Peyer's patch (tissue), 4 donors: ENCODE measurements around the gene ALDH1A2.

ENCODE experiments used
- POLR2A ChIP-seq, 2 donors: fragments of 450-650 bp; IDR thresholded peaks; one replicate each; pipeline ENCODE4 v1.5.1; 2017; ENCODE audit warnings: antibody characterized with exemption in 2 of 2, mild to moderate bottlenecking in 2 of 2, moderate library complexity in 2 of 2
- TF ChIP-seq, protein P1 (sequence below), 6 experiments: fragments of 450-650 bp in 4 of 6; fragments of 200-600 bp in 2 of 6; sonication (generic) in 1 of 6; IDR thresholded peaks; one replicate each; pipeline ENCODE4 v1.5.1; 2017 to 2019; ENCODE audit warnings: antibody characterized with exemption in 6 of 6, mild to moderate bottlenecking in 3 of 6, moderate library complexity in 1 of 6

DNA sequence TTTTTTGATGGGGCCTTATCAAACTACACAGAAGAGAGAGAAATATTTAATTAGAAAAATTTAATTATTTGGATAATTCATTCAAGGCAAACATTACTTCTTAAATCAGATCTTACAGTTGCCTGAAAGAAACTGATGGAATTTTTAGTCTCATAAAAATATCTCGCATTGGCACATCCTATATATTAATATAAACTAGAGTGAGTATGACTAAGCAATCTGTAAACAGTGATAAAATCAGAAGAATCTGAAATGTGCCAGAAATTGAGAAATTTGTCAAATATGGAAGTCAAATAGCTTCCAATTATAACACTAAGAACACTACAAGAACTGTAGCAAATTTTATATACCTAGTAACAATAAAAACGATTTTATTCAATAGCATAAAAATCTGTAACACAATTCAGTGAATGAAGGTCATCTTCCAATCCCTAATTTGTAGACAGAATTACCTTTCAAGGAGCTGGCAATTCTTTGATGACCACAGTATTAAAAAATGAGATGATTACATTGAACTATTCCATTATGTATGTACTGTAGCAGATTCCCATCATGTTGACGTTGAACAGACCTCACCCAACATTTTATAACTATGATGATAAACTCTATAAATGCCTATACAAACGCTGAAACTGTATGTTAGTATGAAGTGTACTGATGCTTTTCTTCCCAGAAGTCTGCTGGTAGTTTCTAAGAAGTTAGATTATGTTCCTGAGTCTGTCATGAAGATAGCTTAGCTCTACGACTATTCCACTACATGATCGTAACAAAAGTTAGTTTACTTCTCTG, 63.0 kb downstream of the ALDH1A2 start:
- TF ChIP-seq, protein P1, sequence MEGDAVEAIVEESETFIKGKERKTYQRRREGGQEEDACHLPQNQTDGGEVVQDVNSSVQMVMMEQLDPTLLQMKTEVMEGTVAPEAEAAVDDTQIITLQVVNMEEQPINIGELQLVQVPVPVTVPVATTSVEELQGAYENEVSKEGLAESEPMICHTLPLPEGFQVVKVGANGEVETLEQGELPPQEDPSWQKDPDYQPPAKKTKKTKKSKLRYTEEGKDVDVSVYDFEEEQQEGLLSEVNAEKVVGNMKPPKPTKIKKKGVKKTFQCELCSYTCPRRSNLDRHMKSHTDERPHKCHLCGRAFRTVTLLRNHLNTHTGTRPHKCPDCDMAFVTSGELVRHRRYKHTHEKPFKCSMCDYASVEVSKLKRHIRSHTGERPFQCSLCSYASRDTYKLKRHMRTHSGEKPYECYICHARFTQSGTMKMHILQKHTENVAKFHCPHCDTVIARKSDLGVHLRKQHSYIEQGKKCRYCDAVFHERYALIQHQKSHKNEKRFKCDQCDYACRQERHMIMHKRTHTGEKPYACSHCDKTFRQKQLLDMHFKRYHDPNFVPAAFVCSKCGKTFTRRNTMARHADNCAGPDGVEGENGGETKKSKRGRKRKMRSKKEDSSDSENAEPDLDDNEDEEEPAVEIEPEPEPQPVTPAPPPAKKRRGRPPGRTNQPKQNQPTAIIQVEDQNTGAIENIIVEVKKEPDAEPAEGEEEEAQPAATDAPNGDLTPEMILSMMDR (IDR thresholded peaks at IDR 0.05): no peak
- TF ChIP-seq POLR2A (IDR thresholded peaks at IDR 0.05): no peak
